Activated naive CD4-positive, alpha-beta T cell treated with anti-CD3 and anti-CD28 coated beads for 36 hours (primary cell): ENCODE measurements around the gene LRRC34. TPM values are rescaled to one million over a fixed set of nuclear protein-coding genes. Genes with fewer than 3 reads are reported as not detected.

Experiments used
- CTCF ChIA-PET: fragments of 350-600 bp; sonication (Branson Sonifier 250); formaldehyde crosslinking; loops from one replicate; lab custom pipeline; 2021; ENCODE audit warnings: antibody characterized with exemption; lab: Charles Lee
- DNase-seq: peaks from one replicate; pipeline ENCODE4 v3.0.0-alpha.2; 2020
- H3K27ac Mint-ChIP-seq: one replicate; pipeline ENCODE4 v1.8.0; 2021; ENCODE audit warnings: mild to moderate bottlenecking, mixed read lengths
- H3K27me3 Mint-ChIP-seq: one replicate; pipeline ENCODE4 v1.8.0; 2021; ENCODE audit warnings: low read depth, mixed read lengths
- H3K36me3 Mint-ChIP-seq: one replicate; pipeline ENCODE4 v1.8.0; 2021; ENCODE audit warnings: low read depth, mixed read lengths
- H3K4me1 Mint-ChIP-seq: one replicate; pipeline ENCODE4 v1.8.0; 2021; ENCODE audit warnings: low read depth, mixed read lengths
- H3K4me3 Mint-ChIP-seq: one replicate; pipeline ENCODE4 v1.8.0; 2021; ENCODE audit warnings: mild to moderate bottlenecking, moderate library complexity, mixed read lengths
- H3K9me3 Mint-ChIP-seq: one replicate; pipeline ENCODE4 v1.8.0; 2021; ENCODE audit warnings: mixed read lengths
- intact Hi-C: fragments of 100-400 bp; cut with micrococcal nuclease; formaldehyde crosslinking; loops from one replicate; pipeline ENCODE4 v1.15.1; 2023
- total RNA-seq, 2 experiments: library from RNA; stranded (reverse); gene quantifications; one replicate each; pipeline ENCODE4 v1.2.3, GENCODE V29; 2021

LRRC34 gene, protein sequence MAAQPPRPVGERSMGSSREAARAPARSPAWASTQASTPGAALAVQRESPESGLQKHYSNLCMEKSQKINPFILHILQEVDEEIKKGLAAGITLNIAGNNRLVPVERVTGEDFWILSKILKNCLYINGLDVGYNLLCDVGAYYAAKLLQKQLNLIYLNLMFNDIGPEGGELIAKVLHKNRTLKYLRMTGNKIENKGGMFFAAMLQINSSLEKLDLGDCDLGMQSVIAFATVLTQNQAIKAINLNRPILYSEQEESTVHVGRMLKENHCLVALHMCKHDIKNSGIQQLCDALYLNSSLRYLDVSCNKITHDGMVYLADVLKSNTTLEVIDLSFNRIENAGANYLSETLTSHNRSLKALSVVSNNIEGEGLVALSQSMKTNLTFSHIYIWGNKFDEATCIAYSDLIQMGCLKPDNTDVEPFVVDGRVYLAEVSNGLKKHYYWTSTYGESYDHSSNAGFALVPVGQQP
- 1 to 10 TPM; 3.8 to 3.9 TPM for total RNA-seq

DNA sequence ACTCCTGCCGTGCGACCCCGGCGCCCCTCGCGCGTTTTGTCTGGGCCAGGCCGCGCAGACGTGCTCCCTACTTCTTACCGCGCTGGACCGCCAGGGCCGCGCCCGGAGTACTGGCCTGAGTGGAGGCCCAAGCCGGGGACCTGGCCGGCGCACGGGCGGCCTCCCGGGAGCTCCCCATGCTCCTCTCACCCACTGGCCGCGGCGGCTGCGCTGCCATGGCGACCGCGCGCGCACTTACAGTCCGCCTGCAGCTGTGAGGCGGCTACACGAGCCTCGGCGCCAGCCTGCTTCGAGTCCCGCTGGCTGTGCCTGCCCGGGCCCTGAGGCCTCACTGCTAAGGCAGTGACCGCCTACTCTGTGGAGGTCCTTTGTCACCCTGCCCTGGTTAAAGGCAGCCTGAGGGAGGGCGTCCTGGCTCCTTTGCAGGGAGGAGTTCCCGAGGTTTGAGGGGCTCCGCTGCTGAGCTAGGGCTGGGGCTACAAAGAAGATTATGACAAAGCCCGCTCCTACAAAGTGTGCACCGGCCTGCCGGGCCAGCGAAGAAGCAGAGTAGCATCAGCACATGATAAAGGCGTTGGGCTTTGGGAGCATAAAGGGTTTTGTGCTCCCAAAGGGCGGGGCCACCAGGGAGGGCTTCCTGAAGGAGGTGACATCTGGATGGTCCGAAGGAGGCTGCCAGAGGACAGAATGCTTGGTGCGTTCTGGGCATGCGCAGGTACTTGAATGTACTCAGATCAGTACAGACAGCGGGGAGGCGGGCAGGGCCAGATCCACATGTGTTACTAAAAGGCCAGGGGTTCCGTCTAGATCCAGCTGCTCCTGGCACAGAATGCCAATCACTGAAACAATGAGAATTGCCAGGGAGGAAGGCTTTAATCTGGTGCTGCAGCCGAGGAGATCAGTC is at the start of gene LRRC34, which contains the start of gene LRRIQ4:
Gene LRRC34, minus strand, starts transcription at position 573 of the 904 bp plus-strand sequence. Its CDS starts 356 bp downstream, at position 217.
Gene LRRIQ4, plus strand, starts transcription at position 539 of the 904 bp plus-strand sequence. CDS start 9,052 bp downstream, outside the sequence.
- H3K27ac Mint-ChIP-seq, result peak within 1 kb of the TSS; percentile 79
- peak within 1 kb of the TSS; percentile 82 for H3K4me3 Mint-ChIP-seq
- no peaks in the 10 kb centered on the region for H3K27me3 Mint-ChIP-seq
- peaks cover 19% of the 10 kb centered on the region for H3K4me1 Mint-ChIP-seq
- peaks cover 9% of the 10 kb centered on the region for H3K9me3 Mint-ChIP-seq
- intact Hi-C loops, result loop anchor here (1.0 to 5.0 kb wide), 12 partner anchors 39 to 1095 kb away; partner anchors contain the start of genes EIF5A2, MECOM, MYNN and PHC3
- peaks cover 5% of the 10 kb centered on the region for H3K36me3 Mint-ChIP-seq
- peak; percentile 91 for DNase-seq
- CTCF ChIA-PET, result no interaction called here

DNA sequence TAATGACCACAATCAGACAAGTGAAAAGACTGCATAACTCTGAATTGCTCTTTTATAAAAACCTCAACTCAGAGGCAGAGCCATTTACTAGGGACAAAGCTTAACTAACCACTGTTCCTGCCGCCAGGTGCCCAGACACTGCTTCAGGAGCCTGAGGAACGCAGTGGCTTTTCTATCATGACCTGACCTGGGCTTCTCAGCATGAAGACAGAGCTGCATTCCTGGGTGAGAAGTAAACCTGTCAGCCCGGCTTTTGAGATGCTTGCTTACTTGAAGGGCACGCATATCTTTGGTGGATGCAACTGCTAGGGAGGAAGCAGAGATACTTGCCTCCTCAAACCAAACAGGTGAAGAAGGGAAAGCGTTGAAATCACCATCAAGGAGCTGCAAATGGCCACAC is 49.2 kb upstream of the LRRC34 start:
- Mint-ChIP-seq H3K4me3 (no peak overlapping the region), H3K27ac (no peak overlapping the region), H3K36me3 (no peaks in the 10 kb centered on the region), H3K9me3 (no peaks in the 10 kb centered on the region), H3K4me1 (peaks cover 25% of the 10 kb centered on the region), H3K27me3 (no peaks in the 10 kb centered on the region)
- CTCF ChIA-PET, result interaction anchor here (0.7 to 2.4 kb wide), 8 partner anchors 49 to 549 kb away, joined by 3 to 12 read pairs (median 4); partner anchors contain the start of gene SEC62
- intact Hi-C loops, result loop anchor here (2.0 to 10.0 kb wide), 2 partner anchors 319 to 833 kb away; partner anchors contain the start of gene PHC3
- no peak for DNase-seq

DNA sequence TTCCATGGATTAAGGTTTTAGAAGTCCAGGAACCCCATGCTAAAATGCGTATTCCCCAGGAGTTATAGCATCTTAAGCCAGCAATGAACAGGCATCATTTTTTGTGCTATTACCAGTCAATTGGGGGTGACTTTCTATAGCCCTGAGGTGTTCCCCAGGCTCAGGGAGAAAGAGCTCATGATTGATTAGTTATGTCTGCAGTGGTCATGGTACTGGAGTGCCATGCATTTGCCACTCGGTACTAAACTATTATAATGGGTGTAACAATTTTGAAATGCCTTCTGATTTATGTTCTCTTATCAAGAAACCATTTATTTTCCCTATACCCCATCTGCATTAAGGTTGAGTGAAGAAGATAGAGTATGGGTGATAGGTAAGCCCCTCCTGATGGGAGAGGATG is 45.1 kb upstream of the LRRC34 start:
- Mint-ChIP-seq H3K4me3 (no peak overlapping the region), H3K9me3 (no peaks in the 10 kb centered on the region), H3K27me3 (no peaks in the 10 kb centered on the region), H3K36me3 (no peaks in the 10 kb centered on the region), H3K4me1 (no peaks in the 10 kb centered on the region), H3K27ac (no peak overlapping the region)
- CTCF ChIA-PET, result interaction anchor here (1.3 kb wide), 1 partner anchor 42 kb away, joined by 3 read pairs; no protein-coding TSS in a partner anchor
- intact Hi-C loops, result no loop called here
- no peak for DNase-seq

DNA sequence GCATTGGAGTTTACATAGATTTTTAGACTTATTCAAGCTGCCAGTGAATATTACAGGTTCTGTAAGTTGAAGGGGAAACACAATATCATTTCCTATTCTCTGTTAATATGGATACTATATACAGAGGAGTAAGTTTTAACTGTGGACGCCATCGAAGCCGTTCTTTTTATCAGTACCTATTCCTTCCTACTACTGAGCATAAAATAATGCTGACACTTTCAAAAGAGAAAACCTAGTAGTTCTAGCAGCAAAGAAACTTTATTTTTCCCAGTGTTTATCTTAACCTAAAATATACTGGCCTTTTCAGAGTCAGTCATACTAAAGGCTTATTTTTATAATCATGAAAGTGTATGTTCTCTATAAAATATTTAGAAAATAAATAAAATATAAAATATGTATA is 42.8 kb upstream of the LRRC34 start:
- DNase-seq, result no peak
- intact Hi-C loops, result no loop called here
- no peak overlapping the region for H3K4me3 Mint-ChIP-seq
- no peaks in the 10 kb centered on the region for H3K4me1 Mint-ChIP-seq
- no peaks in the 10 kb centered on the region for H3K36me3 Mint-ChIP-seq
- CTCF ChIA-PET, result no interaction called here
- H3K9me3 Mint-ChIP-seq, result no peaks in the 10 kb centered on the region
- H3K27me3 Mint-ChIP-seq, result no peaks in the 10 kb centered on the region
- no peak overlapping the region for H3K27ac Mint-ChIP-seq

DNA sequence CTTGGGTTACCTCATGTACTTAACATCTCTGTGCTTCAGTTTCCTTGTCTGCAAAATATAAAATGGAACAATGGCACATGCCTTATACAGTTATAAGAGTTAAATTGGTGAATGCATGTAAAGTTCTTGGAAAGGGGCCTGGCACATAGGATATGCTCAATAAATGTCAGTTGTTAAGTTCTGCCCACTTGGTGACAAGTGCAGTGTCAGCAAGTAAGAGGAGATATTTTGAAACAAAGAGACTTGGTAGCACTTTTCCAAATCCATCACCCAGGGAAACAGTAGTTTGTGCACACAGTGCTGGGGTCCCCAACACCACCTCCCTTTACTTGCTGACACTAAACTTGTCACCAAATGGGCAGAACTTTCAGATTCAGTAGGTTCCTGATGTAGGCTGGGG is 37.9 kb upstream of the LRRC34 start:
- no peaks in the 10 kb centered on the region for H3K36me3 Mint-ChIP-seq
- intact Hi-C loops, result no loop called here
- H3K4me1 Mint-ChIP-seq, result no peaks in the 10 kb centered on the region
- no peak for DNase-seq
- H3K27me3 Mint-ChIP-seq, result no peaks in the 10 kb centered on the region
- H3K9me3 Mint-ChIP-seq, result no peaks in the 10 kb centered on the region
- no peak overlapping the region for H3K27ac Mint-ChIP-seq
- no peak overlapping the region for H3K4me3 Mint-ChIP-seq
- CTCF ChIA-PET, result interaction anchor here (1.0 kb wide), 1 partner anchor 15 kb away, joined by 3 read pairs; no protein-coding TSS in a partner anchor

DNA sequence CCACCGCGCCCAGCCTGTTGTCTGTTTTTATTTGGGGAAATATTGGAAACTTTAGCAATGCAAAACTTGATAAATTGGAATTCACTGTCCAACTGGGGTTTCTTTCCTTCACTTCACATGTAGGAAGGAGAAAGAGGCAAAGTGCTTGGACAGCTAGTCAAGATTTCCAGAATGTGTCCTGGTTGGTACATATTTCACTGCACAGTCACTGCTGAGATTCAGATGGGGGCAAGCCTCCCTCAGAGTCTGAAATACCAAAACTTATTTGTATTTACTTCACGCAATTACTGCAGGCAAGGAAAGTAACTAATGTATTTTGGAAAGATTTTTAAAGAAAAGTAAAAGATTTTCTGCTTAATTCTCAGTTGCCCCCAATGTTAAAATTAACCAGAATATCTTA is 36.0 kb upstream of the LRRC34 start:
- DNase-seq, result no peak
- no peaks in the 10 kb centered on the region for H3K4me1 Mint-ChIP-seq
- H3K9me3 Mint-ChIP-seq, result no peaks in the 10 kb centered on the region
- no peaks in the 10 kb centered on the region for H3K36me3 Mint-ChIP-seq
- H3K4me3 Mint-ChIP-seq, result no peak overlapping the region
- intact Hi-C loops, result no loop called here
- H3K27ac Mint-ChIP-seq, result no peak overlapping the region
- H3K27me3 Mint-ChIP-seq, result no peaks in the 10 kb centered on the region
- CTCF ChIA-PET, result no interaction called here

DNA sequence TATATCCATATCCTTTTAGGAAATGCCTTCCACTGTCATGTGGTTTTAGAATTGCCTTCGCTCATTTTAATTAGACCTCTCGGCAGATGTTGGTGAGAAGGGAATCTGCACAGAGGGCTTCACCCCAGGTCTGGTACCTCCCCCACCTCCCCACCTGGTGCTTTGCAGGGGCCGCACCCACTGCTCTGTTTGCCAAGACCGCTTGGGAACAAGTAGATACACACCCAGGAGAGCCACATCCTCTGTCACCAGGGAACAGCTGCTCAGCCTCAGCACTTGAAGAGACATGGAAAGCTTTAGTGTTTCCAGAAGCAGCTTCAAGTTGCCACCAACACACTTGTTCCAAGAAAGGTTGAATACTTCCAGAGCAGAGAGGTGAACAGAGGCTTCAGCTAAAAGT is 35.2 kb upstream of the LRRC34 start:
- Mint-ChIP-seq H3K4me3 (no peak overlapping the region), H3K36me3 (no peaks in the 10 kb centered on the region), H3K4me1 (no peaks in the 10 kb centered on the region), H3K9me3 (no peaks in the 10 kb centered on the region), H3K27me3 (no peaks in the 10 kb centered on the region), H3K27ac (no peak overlapping the region)
- CTCF ChIA-PET, result interaction anchor here (0.6 kb wide), 1 partner anchor 20 kb away, joined by 3 read pairs; no protein-coding TSS in a partner anchor
- intact Hi-C loops, result no loop called here
- DNase-seq, result no peak

DNA sequence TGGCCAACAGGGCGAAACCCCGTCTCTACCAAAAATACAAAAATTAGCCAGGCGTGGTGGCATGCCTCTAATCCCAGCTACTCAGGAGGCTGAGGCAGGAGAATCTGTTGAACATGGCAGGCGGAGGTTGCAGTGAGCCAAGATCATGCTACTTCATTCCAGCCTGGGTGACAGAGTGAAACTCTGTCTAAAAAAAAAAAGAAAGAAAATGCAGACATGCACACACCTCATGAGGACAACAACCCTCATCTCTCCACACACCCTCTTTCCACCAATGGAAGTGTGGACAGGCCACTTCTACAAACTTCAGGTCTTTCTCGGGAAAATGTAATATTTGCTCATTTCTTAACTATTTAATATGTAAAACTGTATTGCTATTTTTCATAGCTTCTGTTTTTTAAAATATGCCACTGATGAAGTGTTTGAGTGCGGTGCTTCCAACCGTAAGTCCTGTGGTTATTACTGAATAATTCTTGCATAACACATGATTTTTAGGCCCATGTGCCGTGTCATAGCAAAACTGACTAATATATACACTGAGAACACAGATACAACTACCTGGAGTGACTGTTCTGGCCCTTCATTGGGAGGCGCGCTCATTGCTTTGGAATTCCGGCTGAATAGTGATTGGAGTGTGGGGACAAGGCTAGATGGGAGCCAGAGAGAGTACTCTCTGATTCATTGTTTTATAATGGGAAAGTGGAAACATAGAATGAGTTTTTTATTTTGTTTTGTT is 33.9 kb upstream of the LRRC34 start:
- Mint-ChIP-seq H3K4me3 (no peak overlapping the region), H3K4me1 (no peaks in the 10 kb centered on the region), H3K27me3 (no peaks in the 10 kb centered on the region), H3K9me3 (no peaks in the 10 kb centered on the region), H3K27ac (no peak overlapping the region), H3K36me3 (no peaks in the 10 kb centered on the region)
- CTCF ChIA-PET, result no interaction called here
- intact Hi-C loops, result no loop called here
- no peak for DNase-seq

DNA sequence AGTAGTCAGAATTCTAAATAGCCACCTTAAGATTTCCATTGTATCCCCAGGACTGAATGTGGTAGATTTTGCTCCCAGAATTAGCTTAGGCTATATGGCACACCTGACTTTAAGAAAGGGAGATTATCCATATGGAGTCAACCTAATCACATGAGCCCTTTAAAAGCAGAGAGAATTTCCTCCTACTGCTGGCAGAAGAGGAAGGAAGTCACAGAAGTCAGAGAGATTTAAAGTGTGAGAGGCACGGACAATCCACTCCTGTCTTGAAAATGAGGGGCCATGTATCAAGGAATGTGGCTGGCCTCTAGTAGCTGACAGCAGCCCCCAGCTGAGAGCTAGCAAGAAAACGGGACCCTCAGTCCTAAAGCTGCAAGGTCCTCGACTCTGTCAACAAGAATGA is 30.3 kb upstream of the LRRC34 start:
- Mint-ChIP-seq H3K4me1 (no peaks in the 10 kb centered on the region), H3K27ac (no peak overlapping the region), H3K4me3 (no peak overlapping the region), H3K9me3 (no peaks in the 10 kb centered on the region), H3K36me3 (no peaks in the 10 kb centered on the region), H3K27me3 (peaks cover 2% of the 10 kb centered on the region)
- intact Hi-C loops, result no loop called here
- CTCF ChIA-PET, result interaction anchor here (1.1 to 1.4 kb wide), 2 partner anchors 76 to 575 kb away, joined by 3 read pairs; partner anchors contain the start of gene CLDN11
- DNase-seq, result no peak

DNA sequence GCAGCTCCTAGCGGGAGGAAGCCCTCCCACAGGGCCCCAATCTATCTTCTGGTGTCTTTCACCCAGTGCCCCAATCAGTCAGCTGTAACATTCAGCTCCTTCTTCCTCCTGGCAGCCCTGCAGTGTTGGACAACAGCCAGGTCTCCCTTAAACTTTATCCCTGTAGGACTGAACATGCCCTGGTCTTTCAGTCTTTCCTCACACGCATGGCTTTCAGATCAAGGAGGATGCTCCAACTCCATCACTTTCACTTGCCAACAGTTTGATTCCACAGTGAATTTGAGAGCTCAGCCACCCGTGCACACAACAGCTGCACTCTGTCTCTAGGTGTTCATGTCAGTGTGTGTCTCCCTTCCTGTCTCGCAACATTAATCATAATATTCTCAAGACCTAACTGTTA is 28.5 kb upstream of the LRRC34 start:
- Mint-ChIP-seq H3K4me3 (no peak overlapping the region), H3K36me3 (no peaks in the 10 kb centered on the region), H3K27me3 (peaks cover 2% of the 10 kb centered on the region), H3K9me3 (no peaks in the 10 kb centered on the region), H3K27ac (no peak overlapping the region), H3K4me1 (no peaks in the 10 kb centered on the region)
- CTCF ChIA-PET, result interaction anchor here (0.9 kb wide), 1 partner anchor 96 kb away, joined by 4 read pairs; no protein-coding TSS in a partner anchor
- DNase-seq, result no peak
- intact Hi-C loops, result no loop called here

DNA sequence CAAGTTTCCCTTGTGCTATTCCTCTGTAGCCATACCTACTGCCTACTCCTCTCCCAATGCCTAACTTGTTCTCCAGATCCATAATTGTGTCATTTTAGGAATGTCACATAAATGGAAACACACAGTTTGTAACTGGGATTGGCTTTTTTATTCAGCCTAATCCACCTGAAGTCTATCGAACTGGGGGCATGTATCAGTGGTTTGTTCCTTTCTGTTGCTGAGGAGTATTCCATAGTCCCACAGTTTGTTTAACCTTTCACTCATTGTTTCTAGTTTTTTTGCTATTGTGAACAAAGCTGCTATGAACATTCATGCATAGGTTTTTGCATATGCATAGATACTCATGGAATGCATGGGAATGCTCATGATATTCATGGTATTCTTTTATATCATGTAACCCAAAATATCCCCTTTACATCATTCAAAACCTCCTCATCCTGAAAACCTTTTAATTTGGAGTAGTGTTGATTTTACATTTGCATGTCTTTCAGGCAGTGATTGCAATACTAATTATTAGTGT is 25.9 kb upstream of the LRRC34 start:
- DNase-seq, result no peak
- intact Hi-C loops, result no loop called here
- Mint-ChIP-seq H3K4me3 (no peak overlapping the region), H3K36me3 (no peaks in the 10 kb centered on the region), H3K27me3 (peaks cover 2% of the 10 kb centered on the region), H3K9me3 (no peaks in the 10 kb centered on the region), H3K27ac (no peak overlapping the region), H3K4me1 (no peaks in the 10 kb centered on the region)
- CTCF ChIA-PET, result no interaction called here
